Right lobe of liver (tissue), 4 donors: ENCODE measurements around the gene EXOC7.

Source experiments
- CTCF ChIP-seq, 4 donors: fragments of 200-600 bp in 3 of 4; fragments of 450-650 bp in 1 of 4; IDR thresholded peaks; one replicate each; pipeline versions ENCODE4 v1.5.1 to v1.8.0; 2016 to 2022; ENCODE audit warnings: antibody characterized with exemption in 4 of 4, mild to moderate bottlenecking in 2 of 4
- POLR2A ChIP-seq: fragments of 450-650 bp; IDR thresholded peaks from one replicate; pipeline ENCODE4 v1.6.1; 2017; ENCODE audit warnings: antibody characterized with exemption, mild to moderate bottlenecking
- donor health status: DM: no; HTN: no; CAD: no.
- donor health status: DM: no; HTN: no; CAD: no.
- donor health status: DM: no; HTN: yes; CAD: no.

GRCh38 chr17:76148015-76148326, 44.4 kb upstream of the EXOC7 start:
- TF ChIP-seq CTCF (IDR thresholded peaks at IDR 0.05) (no peak), POLR2A (no peak)
